Keratinocyte (primary cell): ENCODE measurements around the gene PAIP2. TPM values are rescaled to one million over a fixed set of nuclear protein-coding genes. Genes with fewer than 3 reads are reported as not detected.
"Not testable (repeated sequence)": the region's sequence is repeated elsewhere in the genome, so short reads cannot be mapped to it uniquely, and the experiment has no call there.

ENCODE experiments used
- DNase-seq: peaks from one replicate; pipeline ENCODE4 v3.0.0-alpha.2; 2011; ENCODE audit warnings: low read depth, missing footprints, low spot score
- FAIRE-seq: peaks from 2 replicates; lab custom pipeline; 2011; peaks lifted over from hg19 to GRCh38; lab: Jason Lieb, UNC
- H2AFZ ChIP-seq: 2 replicates; pipeline ENCODE4 v1.6.0; 2012; ENCODE audit warnings: low read length, control low read depth, inconsistent platforms; ENCODE audit not compliant: control insufficient read depth
- H3K27ac ChIP-seq: 2 replicates; pipeline ENCODE4 v1.5.1; 2011; ENCODE audit warnings: low read length; ENCODE audit not compliant: control insufficient read depth, insufficient read depth
- H3K27me3 ChIP-seq: 3 replicates; pipeline ENCODE4 v1.6.0; 2011; ENCODE audit warnings: low read length; ENCODE audit not compliant: control insufficient read depth, insufficient read depth; ENCODE audit errors: extremely low read depth
- H3K36me3 ChIP-seq, 2 experiments: 2 replicates in 1 of 2; 3 replicates in 1 of 2; pipeline ENCODE4 v1.5.1; 2011; ENCODE audit warnings: low read length in 2 of 2, mild to moderate bottlenecking in 1 of 2; ENCODE audit not compliant: control insufficient read depth in 2 of 2, insufficient read depth in 2 of 2; ENCODE audit errors: extremely low read depth in 1 of 2
- H3K4me1 ChIP-seq: 3 replicates; pipeline ENCODE4 v1.5.1; 2011; ENCODE audit warnings: low read length; ENCODE audit not compliant: control insufficient read depth, insufficient read depth; ENCODE audit errors: extremely low read depth
- H3K4me2 ChIP-seq: 3 replicates; pipeline ENCODE4 v1.6.0; 2011; ENCODE audit warnings: low read depth, low read length; ENCODE audit not compliant: control insufficient read depth, insufficient read depth; ENCODE audit errors: extremely low read depth
- H3K4me3 ChIP-seq, 3 experiments: fragments of 200-600 bp in 1 of 3; sonication (generic) in 1 of 3; 2 replicates in 2 of 3; 3 replicates in 1 of 3; pipeline ENCODE4 v1.5.1; 2011 to 2016; ENCODE audit warnings: low read length in 3 of 3, mild to moderate bottlenecking in 3 of 3, control low read depth in 2 of 3, inconsistent platforms in 1 of 3, low read depth in 1 of 3, mixed read lengths in 1 of 3, mixed run types in 1 of 3, moderate library complexity in 1 of 3; ENCODE audit not compliant: control insufficient read depth in 2 of 3, insufficient read depth in 2 of 3; ENCODE audit errors: extremely low read depth in 1 of 3
- H3K79me2 ChIP-seq: 2 replicates; pipeline ENCODE4 v1.6.0; 2012; ENCODE audit warnings: low read length; ENCODE audit not compliant: control insufficient read depth, insufficient read depth
- H3K9ac ChIP-seq: 3 replicates; pipeline ENCODE4 v1.6.0; 2011; ENCODE audit warnings: low read length; ENCODE audit not compliant: control insufficient read depth, insufficient read depth; ENCODE audit errors: extremely low read depth
- H3K9me1 ChIP-seq: 3 replicates; pipeline ENCODE4 v1.6.0; 2011; ENCODE audit warnings: low read length; ENCODE audit not compliant: control insufficient read depth, insufficient read depth; ENCODE audit errors: extremely low read depth
- H3K9me3 ChIP-seq: 2 replicates; pipeline ENCODE4 v1.5.1; 2012; ENCODE audit warnings: low read depth, low read length; ENCODE audit not compliant: control insufficient read depth
- H4K20me1 ChIP-seq: 3 replicates; pipeline ENCODE4 v1.6.0; 2011; ENCODE audit warnings: low read length; ENCODE audit not compliant: control insufficient read depth, insufficient read depth; ENCODE audit errors: extremely low read depth
- CTCF ChIP-seq, 3 experiments: IDR thresholded peaks in 1 of 3; conservative IDR thresholded peaks in 1 of 3; optimal IDR thresholded peaks in 1 of 3; 2 replicates in 2 of 3; 3 replicates in 1 of 3; pipeline versions ENCODE3 to v1.5.1; 2011; ENCODE audit warnings: low read length in 3 of 3, mild to moderate bottlenecking in 3 of 3, moderate library complexity in 2 of 3, control low read depth in 1 of 3, inconsistent platforms in 1 of 3; ENCODE audit not compliant: insufficient read depth in 2 of 3; ENCODE audit errors: extremely low read depth in 1 of 3
- EZH2 ChIP-seq: IDR thresholded peaks from one replicate; pipeline ENCODE4 v1.6.1; 2012; ENCODE audit warnings: inconsistent platforms, mild to moderate bottlenecking, low read length, moderate library complexity
- dilution Hi-C: fragments of 300-500 bp; cut with MboI; formaldehyde crosslinking; loops from one replicate; pipeline ENCODE4 v1.7.0; 2020; ENCODE audit warnings: low sequenced_read_pairs; ENCODE audit not compliant: extremely low pct_ligation_motif_present
- polyA plus RNA-seq, 5 experiments: library from polyadenylated mRNA; depleted of rRNA in 3 of 5; stranded (reverse) in 3 of 5; stranded (forward) in 1 of 5; unstranded in 1 of 5; fragments of >200 nt; gene quantifications; 1 replicate in 1 of 5; 2 replicates in 3 of 5; 3 replicates in 1 of 5; pipeline versions ENCODE4 v1.2.1 to v1.2.3, GENCODE V29; 2011 to 2012; ENCODE audit warnings: missing spikeins in 2 of 5, low read depth in 1 of 5, low replicate concordance in 1 of 5

PAIP2 gene
- polyA plus RNA-seq, 1 donor (not counting 4 experiments of a cell fraction or from before 2014, with no cell fraction given): 65.6 TPM

- no peaks in the 10 kb centered on the region for H3K4me1 ChIP-seq
- H3K9me3 ChIP-seq: no peaks in the 10 kb centered on the region
- no peaks in the 10 kb centered on the region for H3K9me1 ChIP-seq
- H3K27me3 ChIP-seq: no peaks in the 10 kb centered on the region
- no peak overlapping the region for H3K4me2 ChIP-seq
- DNase-seq: no peak
- no peak overlapping the region for H3K9ac ChIP-seq
- no peak overlapping the region for H3K4me3 ChIP-seq
- H3K79me2 ChIP-seq: peaks cover 87% of the 10 kb centered on the region
- no peak for TF ChIP-seq CTCF (optimal IDR thresholded peaks at IDR 0.05 in 1 of 3, IDR thresholded peaks at IDR 0.05 in 1 of 3, conservative IDR thresholded peaks at IDR 0.05 in 1 of 3; ENCODE audit: extremely low read depth in 1 of 3, insufficient read depth in 2 of 3, low read length in 3 of 3)
- H3K36me3 ChIP-seq: peaks cover 0 to 4% of the 10 kb centered on the region in 2 experiments
- FAIRE-seq: no peak
- no peak overlapping the region for H2AFZ ChIP-seq
- dilution Hi-C loops: no loop called here
- no peak overlapping the region for H3K27ac ChIP-seq
- no peaks in the 10 kb centered on the region for H4K20me1 ChIP-seq
Measured at GRCh38 chr5:139354186-139354585, 12.5 kb downstream of the PAIP2 start.

- H3K27ac ChIP-seq, H3K9me3 ChIP-seq, H3K27me3 ChIP-seq, H4K20me1 ChIP-seq, H3K4me1 ChIP-seq, H3K9ac ChIP-seq, DNase-seq, H3K36me3 ChIP-seq, H2AFZ ChIP-seq, H3K4me2 ChIP-seq, H3K4me3 ChIP-seq, H3K9me1 ChIP-seq, dilution Hi-C loops, FAIRE-seq: not testable (repeated sequence)
- peaks cover 90% of the 10 kb centered on the region for H3K79me2 ChIP-seq
Measured at GRCh38 chr5:139355900-139356299, 14.2 kb downstream of the PAIP2 start.

GRCh38 chr5:139358064-139358463, 16.4 kb downstream of the PAIP2 start:
- no peak for DNase-seq

More at GRCh38 chr5:139358064-139358463, 16.4 kb downstream of the PAIP2 start:
- Histone ChIP-seq H3K4me1 (no peaks in the 10 kb centered on the region), H3K4me2 (no peak overlapping the region), H2AFZ (no peak overlapping the region), H3K9ac (no peak overlapping the region), H3K36me3 (peaks cover 0 to 2% of the 10 kb centered on the region in 2 experiments), H3K9me3 (no peaks in the 10 kb centered on the region), H3K27me3 (no peaks in the 10 kb centered on the region), H4K20me1 (no peaks in the 10 kb centered on the region), H3K27ac (no peak overlapping the region), H3K4me3 (no peak overlapping the region), H3K9me1 (no peaks in the 10 kb centered on the region), H3K79me2 (peaks cover 71% of the 10 kb centered on the region)
- FAIRE-seq: no peak
- no peak for TF ChIP-seq EZH2
- TF ChIP-seq CTCF (optimal IDR thresholded peaks at IDR 0.05 in 1 of 3, IDR thresholded peaks at IDR 0.05 in 1 of 3, conservative IDR thresholded peaks at IDR 0.05 in 1 of 3; ENCODE audit: extremely low read depth in 1 of 3, insufficient read depth in 2 of 3, low read length in 3 of 3): no peak
- dilution Hi-C loops: no loop called here
